K562 (cell line): ENCODE data around the gene SEC22C. TPM values are rescaled to one million over a fixed set of nuclear protein-coding genes. Genes with fewer than 3 reads are reported as not detected.

Source experiments
- ARNT ChIP-seq, 2 experiments: fragments of 450-650 bp; IDR thresholded peaks; 2 replicates each; pipeline ENCODE4 v1.6.1; 2016; ENCODE audit warnings: mild to moderate bottlenecking in 1 of 2
- CCAR2 ChIP-seq: fragments of 200-400 bp; formaldehyde crosslinking; IDR thresholded peaks from 2 replicates; pipeline ENCODE4 v1.6.1; 2017; ENCODE audit warnings: mild to moderate bottlenecking, low read depth, low read length
- ETS2 ChIP-seq: IDR thresholded peaks from 2 replicates; pipeline ENCODE4 v1.6.1; 2016; ENCODE audit warnings: borderline replicate concordance, missing genetic modification characterization, mild to moderate bottlenecking, moderate library complexity, missing compliant biosample characterization; ENCODE audit not compliant: poor library complexity, severe bottlenecking
- EWSR1 ChIP-seq: fragments of 450-650 bp; IDR thresholded peaks from 2 replicates; pipeline ENCODE4 v1.6.1; 2018; ENCODE audit warnings: borderline replicate concordance, mild to moderate bottlenecking, low read depth, moderate library complexity; ENCODE audit not compliant: partially characterized antibody
- MED1 ChIP-seq: sonication (generic); formaldehyde crosslinking; IDR thresholded peaks from 2 replicates; pipeline ENCODE4 v1.8.1; 2023; ENCODE audit warnings: missing genetic modification reagents, borderline replicate concordance
- SAP30 ChIP-seq: fragments of 200-600 bp; sonication (generic); IDR thresholded peaks from 2 replicates; pipeline ENCODE4 v1.6.1; 2012; ENCODE audit warnings: borderline replicate concordance, low read depth, mild to moderate bottlenecking, moderate library complexity, low read length, control low read depth, inconsistent platforms; ENCODE audit not compliant: insufficient read depth, poor library complexity, severe bottlenecking
- THAP12 ChIP-seq: fragments of 250-450 bp; sonication (Bioruptor Pico); IDR thresholded peaks from 2 replicates; pipeline ENCODE4 v1.9.0; 2021; ENCODE audit warnings: mild to moderate bottlenecking, inconsistent platforms
- XRCC4 ChIP-seq: IDR thresholded peaks from one replicate; pipeline ENCODE4 v1.6.1; 2011; ENCODE audit not compliant: insufficient read depth, insufficient read length; ENCODE audit errors: extremely low read depth
- ZNF224 ChIP-seq: sonication (generic); formaldehyde crosslinking; IDR thresholded peaks from 2 replicates; pipeline ENCODE4 v1.8.0; 2022; ENCODE audit warnings: mild to moderate bottlenecking, missing genetic modification reagents
- ZNF3 ChIP-seq: fragments of 250-450 bp; sonication (Bioruptor Pico); IDR thresholded peaks from 2 replicates; pipeline ENCODE4 v1.5.0; 2021; ENCODE audit warnings: mild to moderate bottlenecking, moderate library complexity
- ZNF384 ChIP-seq: IDR thresholded peaks from 2 replicates; pipeline ENCODE4 v1.6.1; 2012; ENCODE audit warnings: low read depth, low read length, improper control_type of control experiment
- ZNF561 ChIP-seq: fragments of 450-650 bp; formaldehyde crosslinking; conservative IDR thresholded peaks from 2 replicates; pipeline ENCODE4 v1.4.0; 2020; ENCODE audit warnings: mild to moderate bottlenecking, moderate library complexity
- ZNF764 ChIP-seq: fragments of 250-450 bp; sonication (Bioruptor Pico); IDR thresholded peaks from 2 replicates; pipeline ENCODE4 v1.4.0; 2020; ENCODE audit warnings: low read depth, mild to moderate bottlenecking, moderate library complexity
- polyA plus RNA-seq, 8 experiments: library from polyadenylated mRNA; depleted of rRNA in 4 of 8; stranded (reverse) in 5 of 8; unstranded in 3 of 8; fragments of >200 nt; fragmentation: Nextera tagmentation in 2 of 8; fragmentation: Illumina TruSeq in 1 of 8; extraction: Ambion mirVana in 2 of 8; extraction: Trizol in 1 of 8; gene quantifications; 2 replicates each; pipeline versions ENCODE4 v1.2.1 to v1.2.3, GENCODE V29; 2011 to 2014; ENCODE audit warnings: inconsistent platforms in 1 of 8, missing spikeins in 1 of 8
- total RNA-seq, 7 experiments: library from RNA; depleted of rRNA in 6 of 7; stranded (reverse); fragments of >200 nt in 6 of 7; fragmentation: Illumina TruSeq in 2 of 7; extraction: Trizol in 2 of 7; gene quantifications; 2 replicates each; pipeline versions ENCODE4 v1.2.1 to v1.2.3, GENCODE V29; 2011 to 2021; ENCODE audit warnings: low replicate concordance in 1 of 7
- TF ChIP-seq, protein P1 (sequence below): sonication (generic); formaldehyde crosslinking; IDR thresholded peaks from 2 replicates; pipeline ENCODE4 v1.8.0; 2023; ENCODE audit warnings: mild to moderate bottlenecking, missing genetic modification reagents
- TF ChIP-seq, protein P2 (sequence below): fragments of 200-800 bp; sonication (Bioruptor generic); IDR thresholded peaks from 2 replicates; pipeline ENCODE4 v1.6.1; 2016; ENCODE audit warnings: missing genetic modification characterization, missing compliant biosample characterization
- TF ChIP-seq, protein P3 (sequence below), 2 experiments: fragments of 450-650 bp in 1 of 2; sonication (generic) in 1 of 2; formaldehyde crosslinking in 1 of 2; IDR thresholded peaks in 1 of 2; conservative IDR thresholded peaks in 1 of 2; 2 replicates each; pipeline versions ENCODE4 v1.6.1 to v1.8.1; 2016 to 2023; ENCODE audit warnings: mild to moderate bottlenecking in 2 of 2, moderate library complexity in 2 of 2, inconsistent platforms in 1 of 2, missing genetic modification reagents in 1 of 2

Gene SEC22C
- total and polyA plus RNA-seq, 9 of the 15 experiments (the other 6 are each of a cell fraction or from before 2014, with no cell fraction given): 35.6 to 68.4 (median 50.7) TPM

DNA sequence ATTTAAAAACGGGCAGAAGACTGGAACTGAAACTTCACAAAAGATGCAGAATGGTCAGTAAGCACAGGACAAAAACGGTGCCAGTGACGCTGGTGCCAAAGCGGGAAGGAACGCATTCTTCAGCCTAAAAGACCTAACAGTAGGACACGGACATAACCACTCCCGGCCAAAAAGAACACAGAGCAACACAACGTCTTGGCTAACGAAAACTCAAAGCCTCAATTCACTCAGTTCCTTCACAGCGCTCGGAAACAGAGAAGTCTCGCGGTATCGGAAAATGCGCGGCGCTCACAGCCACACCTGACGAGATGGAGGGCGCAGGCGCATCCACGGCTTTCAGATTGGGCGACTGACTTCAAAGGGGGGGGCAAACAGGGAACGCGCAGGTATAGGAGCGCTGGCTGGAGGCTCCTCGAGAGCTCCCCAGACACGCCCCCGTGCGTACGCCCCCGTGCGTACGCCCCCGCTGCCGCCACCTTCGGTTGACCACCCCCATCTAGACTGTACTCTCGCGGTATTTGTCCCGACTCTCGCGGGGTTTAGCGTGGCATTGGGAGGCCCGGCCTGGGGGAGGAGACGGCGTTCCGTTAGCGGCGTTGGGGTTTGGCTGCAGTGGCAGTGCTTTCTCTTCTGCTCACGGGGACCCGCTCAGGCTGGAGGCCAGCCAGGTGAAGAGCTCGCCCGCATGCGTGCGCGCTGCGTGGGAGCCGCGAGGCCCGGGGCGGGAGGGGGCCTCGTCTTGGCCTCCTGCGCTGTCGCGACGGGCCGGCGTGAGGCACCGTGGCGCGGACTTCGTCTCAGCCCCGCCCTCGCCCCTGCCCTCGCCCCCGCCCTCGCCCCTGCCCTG lies 18.6 kb upstream of the SEC22C start, which contains the start of gene NKTR (continued):
- TF ChIP-seq ZNF384 (no peak), ZNF764 (CRISPR knock-in tag) (no peak), ZNF3 (CRISPR knock-in tag) (no peak), THAP12 (CRISPR knock-in tag) (peak; percentile 91; the same call in 1 of the 2 replicates), ZNF561 (no peak), MED1 (CRISPR knock-in tag) (no peak), ZNF224 (no peak), XRCC4 (no peak), EWSR1 (no peak), CCAR2 (no peak), ARNT (IDR thresholded peaks at IDR 0.05) (no peak; a peak in 1 of 4 replicates), ETS2 (tag) (no peak), SAP30 (peak; percentile 72)
- TF ChIP-seq, protein P1, sequence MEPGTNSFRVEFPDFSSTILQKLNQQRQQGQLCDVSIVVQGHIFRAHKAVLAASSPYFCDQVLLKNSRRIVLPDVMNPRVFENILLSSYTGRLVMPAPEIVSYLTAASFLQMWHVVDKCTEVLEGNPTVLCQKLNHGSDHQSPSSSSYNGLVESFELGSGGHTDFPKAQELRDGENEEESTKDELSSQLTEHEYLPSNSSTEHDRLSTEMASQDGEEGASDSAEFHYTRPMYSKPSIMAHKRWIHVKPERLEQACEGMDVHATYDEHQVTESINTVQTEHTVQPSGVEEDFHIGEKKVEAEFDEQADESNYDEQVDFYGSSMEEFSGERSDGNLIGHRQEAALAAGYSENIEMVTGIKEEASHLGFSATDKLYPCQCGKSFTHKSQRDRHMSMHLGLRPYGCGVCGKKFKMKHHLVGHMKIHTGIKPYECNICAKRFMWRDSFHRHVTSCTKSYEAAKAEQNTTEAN: no peak
- TF ChIP-seq, protein P2, sequence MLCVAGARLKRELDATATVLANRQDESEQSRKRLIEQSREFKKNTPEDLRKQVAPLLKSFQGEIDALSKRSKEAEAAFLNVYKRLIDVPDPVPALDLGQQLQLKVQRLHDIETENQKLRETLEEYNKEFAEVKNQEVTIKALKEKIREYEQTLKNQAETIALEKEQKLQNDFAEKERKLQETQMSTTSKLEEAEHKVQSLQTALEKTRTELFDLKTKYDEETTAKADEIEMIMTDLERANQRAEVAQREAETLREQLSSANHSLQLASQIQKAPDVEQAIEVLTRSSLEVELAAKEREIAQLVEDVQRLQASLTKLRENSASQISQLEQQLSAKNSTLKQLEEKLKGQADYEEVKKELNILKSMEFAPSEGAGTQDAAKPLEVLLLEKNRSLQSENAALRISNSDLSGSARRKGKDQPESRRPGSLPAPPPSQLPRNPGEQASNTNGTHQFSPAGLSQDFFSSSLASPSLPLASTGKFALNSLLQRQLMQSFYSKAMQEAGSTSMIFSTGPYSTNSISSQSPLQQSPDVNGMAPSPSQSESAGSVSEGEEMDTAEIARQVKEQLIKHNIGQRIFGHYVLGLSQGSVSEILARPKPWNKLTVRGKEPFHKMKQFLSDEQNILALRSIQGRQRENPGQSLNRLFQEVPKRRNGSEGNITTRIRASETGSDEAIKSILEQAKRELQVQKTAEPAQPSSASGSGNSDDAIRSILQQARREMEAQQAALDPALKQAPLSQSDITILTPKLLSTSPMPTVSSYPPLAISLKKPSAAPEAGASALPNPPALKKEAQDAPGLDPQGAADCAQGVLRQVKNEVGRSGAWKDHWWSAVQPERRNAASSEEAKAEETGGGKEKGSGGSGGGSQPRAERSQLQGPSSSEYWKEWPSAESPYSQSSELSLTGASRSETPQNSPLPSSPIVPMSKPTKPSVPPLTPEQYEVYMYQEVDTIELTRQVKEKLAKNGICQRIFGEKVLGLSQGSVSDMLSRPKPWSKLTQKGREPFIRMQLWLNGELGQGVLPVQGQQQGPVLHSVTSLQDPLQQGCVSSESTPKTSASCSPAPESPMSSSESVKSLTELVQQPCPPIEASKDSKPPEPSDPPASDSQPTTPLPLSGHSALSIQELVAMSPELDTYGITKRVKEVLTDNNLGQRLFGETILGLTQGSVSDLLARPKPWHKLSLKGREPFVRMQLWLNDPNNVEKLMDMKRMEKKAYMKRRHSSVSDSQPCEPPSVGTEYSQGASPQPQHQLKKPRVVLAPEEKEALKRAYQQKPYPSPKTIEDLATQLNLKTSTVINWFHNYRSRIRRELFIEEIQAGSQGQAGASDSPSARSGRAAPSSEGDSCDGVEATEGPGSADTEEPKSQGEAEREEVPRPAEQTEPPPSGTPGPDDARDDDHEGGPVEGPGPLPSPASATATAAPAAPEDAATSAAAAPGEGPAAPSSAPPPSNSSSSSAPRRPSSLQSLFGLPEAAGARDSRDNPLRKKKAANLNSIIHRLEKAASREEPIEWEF (CRISPR knock-in tag): no peak
- TF ChIP-seq, protein P3, sequence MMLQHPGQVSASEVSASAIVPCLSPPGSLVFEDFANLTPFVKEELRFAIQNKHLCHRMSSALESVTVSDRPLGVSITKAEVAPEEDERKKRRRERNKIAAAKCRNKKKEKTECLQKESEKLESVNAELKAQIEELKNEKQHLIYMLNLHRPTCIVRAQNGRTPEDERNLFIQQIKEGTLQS (IDR thresholded peaks at IDR 0.05): no peak
- TF ChIP-seq, protein P3 (CRISPR knock-in tag; conservative IDR thresholded peaks at IDR 0.05): 0 out of 2 replicates have a peak, but pooled peaks have one; percentile 19
